SK-N-SH treated with all-trans-retinoic acid at 6 μM for 48 hours (cell line): ENCODE data around the gene COL4A1.

Experiments
- ATAC-seq: fragments of 200-7000 bp; cut with Tn5 transposase; 3 replicates; pipeline ENCODE4 v1.9.1; 2020; ENCODE audit warnings: mild to moderate bottlenecking, moderate library complexity
- ARNTL ChIP-seq: fragments of 450-650 bp; formaldehyde crosslinking; IDR thresholded peaks from 2 replicates; pipeline ENCODE4 v1.5.0; 2020; ENCODE audit warnings: low read depth, mild to moderate bottlenecking, moderate library complexity, borderline replicate concordance
- BACH2 ChIP-seq: fragments of 250-450 bp; sonication (Bioruptor Pico); IDR thresholded peaks from 2 replicates; pipeline ENCODE4 v1.9.0; 2021; ENCODE audit warnings: mild to moderate bottlenecking, borderline replicate concordance
- CREB5 ChIP-seq: fragments of 250-450 bp; sonication (Bioruptor Pico); IDR thresholded peaks from 2 replicates; pipeline ENCODE4 v1.5.1; 2020; ENCODE audit warnings: low read depth, mild to moderate bottlenecking, moderate library complexity
- CSDC2 ChIP-seq: fragments of 250-450 bp; sonication (Bioruptor Pico); IDR thresholded peaks from 2 replicates; pipeline ENCODE4 v1.5.0; 2020; ENCODE audit warnings: mild to moderate bottlenecking, moderate library complexity
- CSRNP3 ChIP-seq: fragments of 250-450 bp; sonication (Bioruptor Pico); IDR thresholded peaks from 2 replicates; pipeline ENCODE4 v1.5.1; 2021; ENCODE audit warnings: mild to moderate bottlenecking, moderate library complexity
- ESRRG ChIP-seq: fragments of 250-450 bp; sonication (Bioruptor Pico); IDR thresholded peaks from 2 replicates; pipeline ENCODE4 v1.6.1; 2021; ENCODE audit warnings: mild to moderate bottlenecking
- GLIS3 ChIP-seq: fragments of 250-450 bp; sonication (Bioruptor Pico); IDR thresholded peaks from 2 replicates; pipeline ENCODE4 v1.5.0; 2020; ENCODE audit warnings: mild to moderate bottlenecking, moderate library complexity
- OSR1 ChIP-seq: fragments of 250-450 bp; sonication (Bioruptor Pico); IDR thresholded peaks from 2 replicates; pipeline ENCODE4 v1.8.0; 2022; ENCODE audit warnings: moderate library complexity, mild to moderate bottlenecking, inconsistent platforms
- PATZ1 ChIP-seq: fragments of 250-450 bp; sonication (Bioruptor Pico); IDR thresholded peaks from 2 replicates; pipeline ENCODE4 v1.8.0; 2020; ENCODE audit warnings: mild to moderate bottlenecking, moderate library complexity, borderline replicate concordance
- PPARA ChIP-seq: fragments of 250-450 bp; sonication (Bioruptor Pico); IDR thresholded peaks from 2 replicates; pipeline ENCODE4 v1.5.0; 2020; ENCODE audit warnings: mild to moderate bottlenecking, borderline replicate concordance
- RARB ChIP-seq: fragments of 250-450 bp; sonication (Bioruptor Pico); IDR thresholded peaks from 2 replicates; pipeline ENCODE4 v1.8.0; 2021; ENCODE audit warnings: mild to moderate bottlenecking, moderate library complexity
- SNAI2 ChIP-seq: fragments of 250-450 bp; sonication (Bioruptor Pico); IDR thresholded peaks from 2 replicates; pipeline ENCODE4 v1.5.0; 2020; ENCODE audit warnings: mild to moderate bottlenecking, moderate library complexity
- TCF4 ChIP-seq: fragments of 250-450 bp; sonication (Bioruptor Pico); IDR thresholded peaks from 2 replicates; pipeline ENCODE4 v1.8.0; 2021; ENCODE audit warnings: mild to moderate bottlenecking, moderate library complexity, borderline replicate concordance
- TOX ChIP-seq: fragments of 250-450 bp; sonication (Bioruptor Pico); IDR thresholded peaks from 2 replicates; pipeline ENCODE4 v1.8.0; 2021; ENCODE audit warnings: mild to moderate bottlenecking, moderate library complexity, borderline replicate concordance
- ZC3H10 ChIP-seq: fragments of 250-450 bp; sonication (Bioruptor Pico); IDR thresholded peaks from 2 replicates; pipeline ENCODE4 v1.5.1; 2021; ENCODE audit warnings: mild to moderate bottlenecking, moderate library complexity
- ZFP3 ChIP-seq: fragments of 250-450 bp; sonication (Bioruptor Pico); IDR thresholded peaks from 2 replicates; pipeline ENCODE4 v1.5.0; 2020; ENCODE audit warnings: mild to moderate bottlenecking, moderate library complexity
- ZFP30 ChIP-seq: fragments of 450-650 bp; formaldehyde crosslinking; IDR thresholded peaks from 2 replicates; pipeline ENCODE4 v1.5.0; 2022; ENCODE audit warnings: mild to moderate bottlenecking, moderate library complexity
- ZNF565 ChIP-seq: fragments of 450-650 bp; formaldehyde crosslinking; conservative IDR thresholded peaks from 2 replicates; pipeline ENCODE4 v1.5.0; 2020; ENCODE audit warnings: low read depth, mild to moderate bottlenecking, moderate library complexity
- ZNF70 ChIP-seq: fragments of 450-650 bp; formaldehyde crosslinking; IDR thresholded peaks from 2 replicates; pipeline ENCODE4 v1.5.0; 2020; ENCODE audit warnings: mild to moderate bottlenecking, moderate library complexity
- ZNF8 ChIP-seq: fragments of 450-650 bp; formaldehyde crosslinking; IDR thresholded peaks from 2 replicates; pipeline ENCODE4 v1.5.0; 2020; ENCODE audit warnings: mild to moderate bottlenecking, moderate library complexity
- TF ChIP-seq, protein P1 (sequence below): fragments of 250-450 bp; sonication (Bioruptor Pico); IDR thresholded peaks from 2 replicates; pipeline ENCODE4 v1.8.0; 2021; ENCODE audit warnings: low read depth, mild to moderate bottlenecking, moderate library complexity, borderline replicate concordance

The COL4A1 gene

GRCh38 chr13:110162866-110163658 is 143.9 kb downstream of the COL4A1 start:
- TF ChIP-seq BACH2 (no peak), ZC3H10 (CRISPR knock-in tag) (no peak), TCF4 (CRISPR knock-in tag) (no peak), CSDC2 (no peak), ZFP30 (CRISPR knock-in tag) (no peak), PPARA (CRISPR knock-in tag) (no peak), GLIS3 (CRISPR knock-in tag) (no peak), OSR1 (CRISPR knock-in tag) (no peak), CREB5 (no peak), RARB (CRISPR knock-in tag) (no peak), SNAI2 (CRISPR knock-in tag) (no peak), ZNF70 (no peak), ESRRG (CRISPR knock-in tag) (no peak), PATZ1 (no peak), TOX (no peak), ZNF565 (CRISPR knock-in tag) (no peak), ZFP3 (CRISPR knock-in tag) (no peak), CSRNP3 (CRISPR knock-in tag) (no peak)
- TF ChIP-seq, protein P1, sequence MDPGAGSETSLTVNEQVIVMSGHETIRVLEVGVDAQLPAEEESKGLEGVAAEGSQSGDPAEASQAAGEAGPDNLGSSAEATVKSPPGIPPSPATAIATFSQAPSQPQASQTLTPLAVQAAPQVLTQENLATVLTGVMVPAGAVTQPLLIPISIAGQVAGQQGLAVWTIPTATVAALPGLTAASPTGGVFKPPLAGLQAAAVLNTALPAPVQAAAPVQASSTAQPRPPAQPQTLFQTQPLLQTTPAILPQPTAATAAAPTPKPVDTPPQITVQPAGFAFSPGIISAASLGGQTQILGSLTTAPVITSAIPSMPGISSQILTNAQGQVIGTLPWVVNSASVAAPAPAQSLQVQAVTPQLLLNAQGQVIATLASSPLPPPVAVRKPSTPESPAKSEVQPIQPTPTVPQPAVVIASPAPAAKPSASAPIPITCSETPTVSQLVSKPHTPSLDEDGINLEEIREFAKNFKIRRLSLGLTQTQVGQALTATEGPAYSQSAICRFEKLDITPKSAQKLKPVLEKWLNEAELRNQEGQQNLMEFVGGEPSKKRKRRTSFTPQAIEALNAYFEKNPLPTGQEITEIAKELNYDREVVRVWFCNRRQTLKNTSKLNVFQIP (CRISPR knock-in tag), result no peak
- ATAC-seq, result no peak

DNA sequence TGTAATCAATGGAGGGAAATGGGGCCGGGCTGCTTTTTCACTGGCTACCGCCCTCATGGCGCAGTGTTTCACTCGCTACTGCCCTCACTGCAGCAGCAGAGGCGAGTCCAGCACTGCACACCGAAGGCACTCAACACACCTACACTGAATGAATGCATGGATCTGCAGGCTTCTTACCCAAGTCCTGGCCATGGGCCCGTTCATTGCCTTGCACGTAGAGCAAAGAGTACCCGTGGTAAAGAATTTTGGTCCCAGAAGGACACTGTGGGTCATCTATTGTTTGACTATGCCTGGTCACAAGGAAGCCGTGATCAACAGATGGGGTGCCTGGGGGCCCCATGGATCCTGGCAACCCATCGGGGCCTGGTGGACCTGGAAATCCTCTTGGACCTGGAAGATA is 144.9 kb downstream of the COL4A1 start:
- TF ChIP-seq ZFP3 (CRISPR knock-in tag) (no peak), ZNF70 (no peak), BACH2 (no peak), ARNTL (CRISPR knock-in tag) (no peak), CSRNP3 (CRISPR knock-in tag) (no peak), ZNF8 (CRISPR knock-in tag) (no peak)
- ATAC-seq, result no peak

DNA sequence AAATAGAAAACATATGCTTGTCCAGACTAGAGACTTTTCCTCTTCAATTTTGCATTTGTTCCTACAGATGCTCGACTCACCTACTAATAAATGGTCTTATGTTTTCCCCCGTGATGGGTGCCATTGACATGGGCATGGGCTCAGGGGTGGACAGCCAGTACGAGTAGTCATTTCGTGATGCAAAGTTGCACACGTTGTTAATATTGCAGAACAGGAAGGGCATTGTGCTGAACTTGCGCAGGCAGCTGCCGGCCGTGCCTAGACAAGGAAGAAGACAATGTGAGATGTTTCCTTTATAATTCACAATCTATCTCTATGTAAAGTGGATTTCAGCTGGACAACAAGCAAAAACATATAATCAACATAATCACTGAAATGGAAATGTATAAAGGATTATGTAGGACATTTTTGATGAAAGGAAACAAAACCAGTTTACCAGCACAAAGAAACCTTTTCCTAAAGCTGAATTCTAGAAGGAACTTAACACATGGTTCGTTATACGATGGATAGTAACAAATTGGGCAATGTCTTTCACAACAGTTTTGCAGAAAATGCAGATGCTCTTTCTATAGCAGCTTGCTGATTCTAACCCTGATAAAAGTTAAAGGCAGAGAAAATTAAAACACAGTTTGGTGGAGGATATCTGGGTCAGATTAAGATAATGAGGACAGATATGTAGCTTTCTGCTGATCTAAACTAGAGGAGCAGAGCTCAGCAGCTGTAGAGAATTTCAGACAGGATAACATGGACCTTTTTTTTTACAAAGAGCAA is 145.7 kb downstream of the COL4A1 start:
- ATAC-seq, result no peak
- TF ChIP-seq BACH2, result no peak
- peak; percentile 71; the same call in 1 of the 2 replicates for TF ChIP-seq TCF4 (CRISPR knock-in tag)
